CD4-positive, alpha-beta T cell (primary cell): Measurements from ENCODE around the gene DTNB. TPM values are rescaled to one million over a fixed set of nuclear protein-coding genes. Genes with fewer than 3 reads are reported as not detected.
"Not testable (repeated sequence)": the region's sequence is repeated elsewhere in the genome, so short reads cannot be mapped to it uniquely, and the experiment has no call there.

ENCODE experiments used
- ATAC-seq: fragments of 200-7000 bp; cut with Tn5 transposase; one replicate; pipeline ENCODE4 v1.10.0; 2022; ENCODE audit warnings: mild to moderate bottlenecking; ENCODE audit not compliant: poor library complexity
- CTCF ChIA-PET: fragments of 350-600 bp; sonication (Branson Sonifier 250); formaldehyde crosslinking; loops from one replicate; lab custom pipeline; 2021; ENCODE audit warnings: antibody characterized with exemption, inconsistent platforms; lab: Charles Lee
- POLR2A ChIA-PET: fragments of 350-600 bp; sonication (Branson Sonifier 250); formaldehyde crosslinking; loops from one replicate; lab custom pipeline; 2021; ENCODE audit warnings: antibody characterized with exemption, inconsistent platforms; lab: Charles Lee
- DNase-seq, 14 experiments: peaks; one replicate each; pipeline ENCODE4 v3.0.0-alpha.2; 2013 to 2020; ENCODE audit warnings: mixed read lengths in 2 of 14
- H3K27ac ChIP-seq, 2 donors: one replicate each; pipeline versions ENCODE4 v1.5.1 to v1.7.0; 2013; ENCODE audit warnings: low read length in 2 of 2, low read depth in 1 of 2, mild to moderate bottlenecking in 1 of 2
- H3K27me3 ChIP-seq, 2 experiments: 1 replicate in 1 of 2; 2 replicates in 1 of 2; pipeline versions ENCODE4 v1.6.1 to v1.7.0; 2013; ENCODE audit warnings: low read length in 2 of 2, control low read depth in 1 of 2, mild to moderate bottlenecking in 1 of 2, moderate library complexity in 1 of 2; ENCODE audit not compliant: insufficient read depth in 2 of 2, control insufficient read depth in 1 of 2
- H3K36me3 ChIP-seq: one replicate; pipeline ENCODE4 v1.6.1; 2013; ENCODE audit warnings: low read length, control low read depth; ENCODE audit not compliant: insufficient read depth
- H3K4me1 ChIP-seq: one replicate; pipeline ENCODE4 v1.6.1; 2013; ENCODE audit warnings: low read length, control low read depth; ENCODE audit not compliant: insufficient read depth
- H3K4me3 ChIP-seq: one replicate; pipeline ENCODE4 v1.5.1; 2013; ENCODE audit warnings: mild to moderate bottlenecking, low read length, moderate library complexity
- H3K9me3 ChIP-seq, 2 experiments: 1 replicate in 1 of 2; 2 replicates in 1 of 2; pipeline versions ENCODE4 v1.6.1 to v1.7.0; 2013; ENCODE audit warnings: low read length in 2 of 2, mild to moderate bottlenecking in 2 of 2, control low read depth in 1 of 2, moderate library complexity in 1 of 2; ENCODE audit not compliant: control insufficient read depth in 1 of 2, insufficient read depth in 1 of 2
- H3K27ac Mint-ChIP-seq: one replicate; pipeline ENCODE4 v1.8.0; 2020; ENCODE audit warnings: mixed read lengths
- H3K27me3 Mint-ChIP-seq: one replicate; pipeline ENCODE4 v1.8.0; 2021; ENCODE audit warnings: mixed read lengths
- H3K36me3 Mint-ChIP-seq: one replicate; pipeline ENCODE4 v1.8.0; 2021; ENCODE audit warnings: low read depth, mixed read lengths
- H3K4me1 Mint-ChIP-seq: one replicate; pipeline ENCODE4 v1.8.0; 2021; ENCODE audit warnings: low read depth, mixed read lengths
- H3K4me3 Mint-ChIP-seq: one replicate; pipeline ENCODE4 v1.8.0; 2020; ENCODE audit warnings: mild to moderate bottlenecking, mixed read lengths
- H3K9me3 Mint-ChIP-seq: one replicate; pipeline ENCODE4 v1.8.0; 2020; ENCODE audit warnings: mixed read lengths
- intact Hi-C, 2 experiments: fragments of 100-400 bp; cut with DNase I in 1 of 2; cut with micrococcal nuclease in 1 of 2; formaldehyde crosslinking; loops; one replicate each; pipeline versions ENCODE4 v1.15.1 to v1.9.0; 2023 to 2025; cut with DNase I, micrococcal nuclease
- total RNA-seq, 174 experiments: library from RNA in 2 of 174; stranded (reverse) in 2 of 174; gene quantifications; one replicate each; pipeline ENCODE4 v1.2.3 and lab custom pipeline; 2021 to 2026
- TF ChIP-seq, protein P1 (sequence below): fragments of 200-600 bp; IDR thresholded peaks from one replicate; pipeline ENCODE4 v1.8.0; 2022; ENCODE audit warnings: antibody characterized with exemption, mild to moderate bottlenecking

DTNB gene
- total RNA-seq, 2 experiments from 2014 or later: 30.1 to 33.6 TPM

DNA sequence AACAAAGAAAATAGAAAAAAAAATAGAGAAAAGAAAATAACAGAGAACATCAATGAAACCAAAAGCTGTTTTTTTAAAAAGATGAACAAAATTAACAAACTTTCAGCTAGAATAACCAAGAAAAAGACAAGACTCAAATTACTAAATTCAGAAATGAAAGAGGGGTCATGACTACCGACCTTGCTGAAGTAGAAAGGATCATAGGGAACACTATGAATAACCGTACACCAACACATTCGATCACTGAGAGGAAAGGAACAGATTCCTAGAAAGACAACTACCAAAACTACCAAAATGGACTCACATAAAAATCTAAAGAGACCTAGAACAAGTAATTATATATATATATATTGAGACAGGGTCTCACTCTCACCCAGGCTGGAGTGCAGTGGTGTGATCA, 37.4 kb upstream of the DTNB start:
- ATAC-seq (no peak), DNase-seq (no peak)
- H3K27me3 Mint-ChIP-seq: peaks cover 23% of the 10 kb centered on the region
- TF ChIP-seq, protein P1, sequence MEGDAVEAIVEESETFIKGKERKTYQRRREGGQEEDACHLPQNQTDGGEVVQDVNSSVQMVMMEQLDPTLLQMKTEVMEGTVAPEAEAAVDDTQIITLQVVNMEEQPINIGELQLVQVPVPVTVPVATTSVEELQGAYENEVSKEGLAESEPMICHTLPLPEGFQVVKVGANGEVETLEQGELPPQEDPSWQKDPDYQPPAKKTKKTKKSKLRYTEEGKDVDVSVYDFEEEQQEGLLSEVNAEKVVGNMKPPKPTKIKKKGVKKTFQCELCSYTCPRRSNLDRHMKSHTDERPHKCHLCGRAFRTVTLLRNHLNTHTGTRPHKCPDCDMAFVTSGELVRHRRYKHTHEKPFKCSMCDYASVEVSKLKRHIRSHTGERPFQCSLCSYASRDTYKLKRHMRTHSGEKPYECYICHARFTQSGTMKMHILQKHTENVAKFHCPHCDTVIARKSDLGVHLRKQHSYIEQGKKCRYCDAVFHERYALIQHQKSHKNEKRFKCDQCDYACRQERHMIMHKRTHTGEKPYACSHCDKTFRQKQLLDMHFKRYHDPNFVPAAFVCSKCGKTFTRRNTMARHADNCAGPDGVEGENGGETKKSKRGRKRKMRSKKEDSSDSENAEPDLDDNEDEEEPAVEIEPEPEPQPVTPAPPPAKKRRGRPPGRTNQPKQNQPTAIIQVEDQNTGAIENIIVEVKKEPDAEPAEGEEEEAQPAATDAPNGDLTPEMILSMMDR: no peak
- intact Hi-C loops: no loop called here
- no peaks in the 10 kb centered on the region for H3K36me3 ChIP-seq
- H3K27me3 ChIP-seq: peaks cover 0 to 5% of the 10 kb centered on the region in 2 experiments
- CTCF ChIA-PET: no interaction called here
- peaks cover 8% of the 10 kb centered on the region for H3K4me1 Mint-ChIP-seq
- H3K36me3 Mint-ChIP-seq: no peaks in the 10 kb centered on the region
- no peak overlapping the region for H3K27ac Mint-ChIP-seq
- POLR2A ChIA-PET: no interaction called here
- no peak overlapping the region for H3K27ac ChIP-seq
- no peak overlapping the region for H3K4me3 ChIP-seq
- peaks cover 4% of the 10 kb centered on the region for H3K4me1 ChIP-seq
- H3K4me3 Mint-ChIP-seq: no peak overlapping the region
- H3K9me3 ChIP-seq: no peaks in the 10 kb centered on the region
- no peaks in the 10 kb centered on the region for H3K9me3 Mint-ChIP-seq

DNA sequence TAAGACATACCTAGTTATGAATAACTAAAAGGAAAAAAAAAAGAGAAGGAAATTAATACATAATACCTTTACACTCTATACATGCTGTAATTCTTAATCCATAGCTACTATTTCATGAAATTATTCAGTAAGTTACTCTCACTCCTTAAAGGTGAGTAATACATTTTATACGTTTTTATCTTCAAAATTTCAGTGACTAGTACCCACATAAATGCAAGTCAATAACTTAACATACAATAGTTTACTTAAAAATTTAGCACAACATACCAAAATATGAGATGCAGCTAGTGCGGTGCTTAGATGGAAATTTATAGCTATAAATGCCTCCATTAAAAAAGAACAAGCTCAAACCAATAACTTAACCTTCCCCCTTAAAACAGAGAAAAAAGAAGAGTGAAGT, 36.0 kb upstream of the DTNB start:
- DNase-seq: no peak
- peaks cover 0 to 5% of the 10 kb centered on the region in 2 experiments for H3K27me3 ChIP-seq
- peaks cover 23% of the 10 kb centered on the region for H3K27me3 Mint-ChIP-seq
- CTCF ChIA-PET: interaction anchor here (1.2 kb wide), 1 partner anchor 25 kb away, joined by 3 read pairs; no protein-coding TSS in a partner anchor
- H3K36me3 Mint-ChIP-seq: no peaks in the 10 kb centered on the region
- no peaks in the 10 kb centered on the region for H3K9me3 Mint-ChIP-seq
- H3K36me3 ChIP-seq: no peaks in the 10 kb centered on the region
- peaks cover 8% of the 10 kb centered on the region for H3K4me1 Mint-ChIP-seq
- H3K4me3 Mint-ChIP-seq: no peak overlapping the region
- H3K4me3 ChIP-seq: no peak overlapping the region
- TF ChIP-seq, protein P1: no peak
- H3K27ac ChIP-seq: no peak overlapping the region
- intact Hi-C loops: no loop called here
- no peak for ATAC-seq
- H3K4me1 ChIP-seq: peaks cover 4% of the 10 kb centered on the region
- no peaks in the 10 kb centered on the region for H3K9me3 ChIP-seq
- H3K27ac Mint-ChIP-seq: no peak overlapping the region
- POLR2A ChIA-PET: no interaction called here

DNA sequence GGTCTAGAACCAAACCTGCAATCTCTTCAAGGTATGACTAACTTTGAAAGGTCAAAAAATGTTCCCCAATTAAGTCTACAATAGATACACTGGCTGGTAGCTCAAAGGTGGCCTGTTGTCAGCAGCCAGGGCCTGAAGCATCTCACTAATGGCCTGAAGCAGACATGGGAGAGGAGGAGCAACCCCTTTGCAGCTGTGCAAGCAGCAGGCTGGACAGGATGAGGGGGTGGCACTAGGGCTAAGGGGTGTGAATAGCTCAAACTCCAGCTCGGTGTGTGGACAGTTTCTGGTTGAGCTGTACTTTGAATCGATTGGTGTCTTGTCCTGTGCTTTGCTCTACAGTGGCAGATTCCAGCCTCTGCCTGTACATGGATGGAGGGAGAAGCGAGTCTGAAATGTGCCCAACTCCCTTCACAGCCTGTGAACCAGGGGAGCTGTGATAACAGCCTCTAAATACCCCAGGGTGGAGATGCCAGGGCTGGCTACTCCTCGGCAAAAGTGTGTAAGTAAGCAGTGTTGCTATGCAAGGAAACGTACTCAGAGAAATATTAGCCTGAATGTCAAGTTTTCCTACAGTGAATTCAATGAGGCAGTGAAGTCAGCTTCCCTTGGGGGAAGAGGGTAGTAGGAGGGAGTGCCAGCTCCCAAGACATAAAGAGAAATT, 34.7 kb upstream of the DTNB start:
- no peak overlapping the region for H3K27ac ChIP-seq
- Mint-ChIP-seq H3K27me3 (peaks cover 23% of the 10 kb centered on the region), H3K4me1 (peaks cover 8% of the 10 kb centered on the region), H3K4me3 (no peak overlapping the region), H3K9me3 (no peaks in the 10 kb centered on the region), H3K27ac (no peak overlapping the region), H3K36me3 (no peaks in the 10 kb centered on the region)
- H3K36me3 ChIP-seq: no peaks in the 10 kb centered on the region
- intact Hi-C loops: no loop called here
- DNase-seq (no peak), ATAC-seq (no peak)
- CTCF ChIA-PET: no interaction called here
- peaks cover 4% of the 10 kb centered on the region for H3K4me1 ChIP-seq
- TF ChIP-seq, protein P1: no peak
- POLR2A ChIA-PET: no interaction called here
- H3K27me3 ChIP-seq: peaks cover 0 to 5% of the 10 kb centered on the region in 2 experiments
- no peak overlapping the region for H3K4me3 ChIP-seq
- no peaks in the 10 kb centered on the region for H3K9me3 ChIP-seq

DNA sequence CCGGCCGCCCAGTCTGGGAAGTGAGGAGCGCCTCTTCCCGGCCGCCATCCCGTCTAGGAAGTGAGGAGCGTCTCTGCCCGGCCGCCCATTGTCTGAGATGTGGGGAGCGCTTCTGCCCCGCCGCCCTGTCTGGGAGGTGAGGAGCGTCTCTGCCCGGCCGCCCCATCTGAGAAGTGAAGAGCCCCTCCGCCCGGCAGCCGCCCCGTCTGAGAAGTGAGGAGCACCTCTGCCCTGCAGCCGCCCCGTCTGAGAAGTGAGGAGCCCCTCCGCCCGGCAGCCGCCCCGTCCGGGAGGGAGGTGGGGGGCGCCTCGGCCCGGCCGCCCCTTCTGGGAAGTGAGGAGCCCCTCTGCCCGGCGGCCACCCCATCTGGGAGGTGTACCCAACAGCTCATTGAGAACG, 32.2 kb upstream of the DTNB start:
- POLR2A ChIA-PET, H3K9me3 ChIP-seq, H3K4me1 ChIP-seq, H3K27ac ChIP-seq, H3K4me1 Mint-ChIP-seq, ATAC-seq, intact Hi-C loops, H3K36me3 ChIP-seq, H3K4me3 ChIP-seq, H3K4me3 Mint-ChIP-seq, DNase-seq, H3K9me3 Mint-ChIP-seq, H3K27me3 ChIP-seq, H3K27ac Mint-ChIP-seq, CTCF ChIA-PET, H3K36me3 Mint-ChIP-seq: not testable (repeated sequence)
- H3K27me3 Mint-ChIP-seq: peaks cover 18% of the 10 kb centered on the region
